ENCODE data around the gene TACR1. TPM values are rescaled to one million over a fixed set of nuclear protein-coding genes. Genes with fewer than 3 reads are reported as not detected.

The TACR1 gene
- polyA plus RNA-seq, 1 donor from 2014 or later = 0.78 TPM

- H3F3A ChIP-seq (ENCODE audit: insufficient read depth, low read length, poor library complexity, severe bottlenecking) = no peaks in the 10 kb centered on the region
- no peaks in the 10 kb centered on the region for H4K20me1 ChIP-seq (ENCODE audit: insufficient read depth)
- no peak overlapping the region for H2AFZ ChIP-seq (ENCODE audit: low read depth, low read length)
- H3K4me3 ChIP-seq (ENCODE audit: low read length) = no peak overlapping the region
- no peaks in the 10 kb centered on the region for H3K9me3 ChIP-seq (ENCODE audit: low read length)
- H3K4me2 ChIP-seq (ENCODE audit: low read length) = no peak overlapping the region
- TF ChIP-seq CTCF (IDR thresholded peaks at IDR 0.05; ENCODE audit: poor library complexity, severe bottlenecking) = no peak
- H3K27me3 ChIP-seq (ENCODE audit: insufficient read depth, low read depth, low read length) = no peaks in the 10 kb centered on the region
- H3K9me2 ChIP-seq (ENCODE audit: insufficient read depth, low read length) = no peaks in the 10 kb centered on the region
- no peaks in the 10 kb centered on the region for H3K36me3 ChIP-seq (ENCODE audit: insufficient read depth, low read length)
- H3K9ac ChIP-seq (ENCODE audit: low read length) = no peak overlapping the region
- H3K27ac ChIP-seq (ENCODE audit: low read length) = no peak overlapping the region
- no peaks in the 10 kb centered on the region for H3K79me2 ChIP-seq (replicated peaks; ENCODE audit: insufficient read depth, low read length)
These were observed 38.0 kb upstream of the TACR1 start for GRCh38 chr2:75237296-75237695.

GRCh38 chr2:75233965-75234364, 34.6 kb upstream of the TACR1 start:
- TF ChIP-seq REST (IDR thresholded peaks at IDR 0.05; ENCODE audit: borderline replicate concordance) = no peak
- TF ChIP-seq TAF1 (IDR thresholded peaks at IDR 0.05; ENCODE audit: low read depth) = no peak
- TF ChIP-seq POLR2AphosphoS5 (IDR thresholded peaks at IDR 0.05) = no peak
- TF ChIP-seq SMC3 (conservative IDR thresholded peaks at IDR 0.05; ENCODE audit: poor library complexity) = no peak
- no peak for TF ChIP-seq EZH2 (IDR thresholded peaks at IDR 0.05; ENCODE audit: borderline replicate concordance, insufficient read depth, low read length, poor library complexity, severe bottlenecking)
- TF ChIP-seq MXI1 (conservative IDR thresholded peaks at IDR 0.05; ENCODE audit: poor library complexity, severe bottlenecking) = no peak
- no peak for TF ChIP-seq CTCF (IDR thresholded peaks at IDR 0.05; ENCODE audit: poor library complexity, severe bottlenecking)
- TF ChIP-seq RAD21 (conservative IDR thresholded peaks at IDR 0.05) = no peak
- no peak for TF ChIP-seq EP300 (conservative IDR thresholded peaks at IDR 0.05; ENCODE audit: poor library complexity, severe bottlenecking)

More at GRCh38 chr2:75233965-75234364, 34.6 kb upstream of the TACR1 start:
- Histone ChIP-seq H3K4me3 (ENCODE audit: low read length) (no peak overlapping the region), H3K27ac (ENCODE audit: low read length) (no peak overlapping the region), H3K9ac (ENCODE audit: low read length) (no peak overlapping the region), H3K27me3 (ENCODE audit: insufficient read depth, low read depth, low read length) (no peaks in the 10 kb centered on the region), H2AFZ (ENCODE audit: low read depth, low read length) (no peak overlapping the region), H4K20me1 (ENCODE audit: insufficient read depth) (no peaks in the 10 kb centered on the region), H3K4me2 (ENCODE audit: low read length) (no peak overlapping the region), H3K79me2 (replicated peaks; ENCODE audit: insufficient read depth, low read length) (no peaks in the 10 kb centered on the region), H3K9me3 (ENCODE audit: low read length) (no peaks in the 10 kb centered on the region), H3F3A (ENCODE audit: insufficient read depth, low read length, poor library complexity, severe bottlenecking) (no peaks in the 10 kb centered on the region), H3K36me3 (ENCODE audit: insufficient read depth, low read length) (no peaks in the 10 kb centered on the region), H3K9me2 (ENCODE audit: insufficient read depth, low read length) (no peaks in the 10 kb centered on the region)
